ENCODE data around the gene FAM221A. TPM values are rescaled to one million over a fixed set of nuclear protein-coding genes. Genes with fewer than 3 reads are reported as not detected.

The FAM221A gene
- total RNA-seq, 1 experiment from 2014 or later, result 15.0 TPM

GRCh38 chr7:23700046-23700445 lies 20.0 kb downstream of the FAM221A start:
- TF ChIP-seq CTCF (conservative IDR thresholded peaks at IDR 0.05), result no peak
- Histone ChIP-seq H2BK20ac (ENCODE audit: low read depth, low read length, poor library complexity, severe bottlenecking) (no peak overlapping the region), H3K18ac (ENCODE audit: insufficient read length, low read depth, low read length) (no peak overlapping the region), H3K23me2 (ENCODE audit: insufficient read length, low read depth, low read length, poor library complexity, severe bottlenecking) (no peaks in the 10 kb centered on the region), H3K14ac (ENCODE audit: insufficient read depth, low read length) (no peak overlapping the region), H3K23ac (ENCODE audit: insufficient read length, low read depth, low read length) (no peak overlapping the region), H4K91ac (ENCODE audit: insufficient read length, low read depth, low read length) (no peak overlapping the region), H3K56ac (ENCODE audit: insufficient read length, low read depth, low read length) (no peak overlapping the region), H2BK5ac (ENCODE audit: insufficient read length, low read length) (no peak overlapping the region), H3K4me1 (ENCODE audit: insufficient read depth, low read length) (no peaks in the 10 kb centered on the region), H2BK12ac (ENCODE audit: insufficient read length, low read depth, low read length) (no peak overlapping the region), H3K79me2 (ENCODE audit: insufficient read depth, low read length) (no peaks in the 10 kb centered on the region), H4K8ac (replicated peaks; ENCODE audit: insufficient read length, low read depth, low read length) (no peak overlapping the region), H2AFZ (ENCODE audit: low read length) (no peak overlapping the region), H2BK120ac (ENCODE audit: low read depth, low read length, poor library complexity, severe bottlenecking) (no peak overlapping the region), H3T11ph (ENCODE audit: low read length) (no peak overlapping the region), H3K4me2 (ENCODE audit: insufficient read depth, insufficient read length, low read length) (no peak overlapping the region), H2AK5ac (ENCODE audit: insufficient read length, low read length) (no peak overlapping the region), H3K79me1 (ENCODE audit: insufficient read depth, low read depth, low read length, poor library complexity, severe bottlenecking) (no peaks in the 10 kb centered on the region), H3K9ac (ENCODE audit: extremely low read depth, insufficient read length, low read length) (no peak overlapping the region), H4K20me1 (ENCODE audit: control insufficient read depth, insufficient read depth, insufficient read length) (no peaks in the 10 kb centered on the region), H3K4ac (ENCODE audit: low read depth, low read length) (no peak overlapping the region), H3K27ac (ENCODE audit: insufficient read length, low read depth, low read length) (no peak overlapping the region), H3K9me3 (ENCODE audit: control insufficient read depth, low read depth, low read length) (peaks cover 8% of the 10 kb centered on the region), H3K27me3 (ENCODE audit: insufficient read depth, low read length) (no peaks in the 10 kb centered on the region), H2BK15ac (ENCODE audit: low read depth, low read length) (no peak overlapping the region), H4K5ac (ENCODE audit: insufficient read length, low read depth, low read length) (no peak overlapping the region)
- Mint-ChIP-seq H3K4me1 (peaks cover 0 to 2% of the 10 kb centered on the region in 2 experiments; a peak in 1 of 4 replicates), H3K4me3 (no peak overlapping the region), H3K27me3 (ENCODE audit: low read depth) (no peaks in the 10 kb centered on the region), H3K36me3 (ENCODE audit: insufficient read depth in 1 of 3, low read depth in 3 of 3) (peaks cover 32 to 38% (median 37%) of the 10 kb centered on the region in 3 experiments), H3K27ac (no peak overlapping the region), H3K9me3 (peaks cover 7 to 12% of the 10 kb centered on the region in 2 experiments; a peak in 4 of 5 replicates)
- no peak for DNase-seq
- WGBS (ENCODE audit: extremely low coverage, insufficient read length, low lambda C conversion rate), result no CpG with 5 or more reads among the region's 4 CpGs

Measured in H9 (cell line).